B cell (primary cell): ENCODE results near the gene AMD1. TPM values are rescaled to one million over a fixed set of nuclear protein-coding genes. Genes with fewer than 3 reads are reported as not detected.
A peak's percentile ranks its signal among the peaks of the same experiment; 100 is the strongest.

Source experiments
- ATAC-seq: fragments of 200-7000 bp; cut with Tn5 transposase; one replicate; pipeline ENCODE4 v1.10.0; 2021; ENCODE audit warnings: low read depth, mild to moderate bottlenecking, moderate number of reproducible peaks, moderate library complexity
- CTCF ChIA-PET: fragments of 350-600 bp; sonication (Branson Sonifier 250); formaldehyde crosslinking; loops from one replicate; lab custom pipeline; 2021; ENCODE audit warnings: antibody characterized with exemption, inconsistent platforms; lab: Charles Lee
- POLR2A ChIA-PET: fragments of 350-600 bp; sonication (Branson Sonifier 250); formaldehyde crosslinking; loops from one replicate; lab custom pipeline; 2021; ENCODE audit warnings: antibody characterized with exemption; lab: Charles Lee
- DNase-seq: peaks from one replicate; pipeline ENCODE4 v3.0.0; 2013
- H2AFZ ChIP-seq: 2 replicates; pipeline ENCODE4 v1.6.1; 2012; ENCODE audit warnings: mild to moderate bottlenecking, low read depth, low read length; ENCODE audit not compliant: insufficient read depth, poor library complexity, severe bottlenecking
- H3K27ac ChIP-seq, 2 donors: 1 replicate in 1 of 2; 2 replicates in 1 of 2; pipeline ENCODE4 v1.5.1; 2012 to 2013; ENCODE audit warnings: low read length in 2 of 2, mild to moderate bottlenecking in 2 of 2, moderate library complexity in 1 of 2
- H3K27me3 ChIP-seq, 4 experiments: fragments of 200-600 bp in 1 of 4; sonication (generic) in 1 of 4; replicated peaks in 1 of 4; 1 replicate in 2 of 4; 2 replicates in 2 of 4; pipeline versions ENCODE4 v1.6.1 to v1.7.0; 2013 to 2016; ENCODE audit warnings: low read length in 3 of 4, mild to moderate bottlenecking in 2 of 4, mixed read lengths in 1 of 4, moderate library complexity in 1 of 4; ENCODE audit not compliant: insufficient read depth in 4 of 4, control insufficient read depth in 3 of 4; ENCODE audit errors: control extremely low read depth in 1 of 4
- H3K36me3 ChIP-seq, 2 experiments: replicated peaks in 1 of 2; 1 replicate in 1 of 2; 2 replicates in 1 of 2; pipeline versions ENCODE4 v1.6.1 to v1.7.1; 2013; ENCODE audit warnings: low read length in 1 of 2; ENCODE audit not compliant: insufficient read depth in 2 of 2, control insufficient read depth in 1 of 2; ENCODE audit errors: control extremely low read depth in 1 of 2, extremely low read depth in 1 of 2
- H3K4me1 ChIP-seq, 2 donors: fragments of 200-600 bp in 1 of 2; sonication (generic) in 1 of 2; 1 replicate in 1 of 2; 2 replicates in 1 of 2; pipeline versions ENCODE4 v1.5.1 to v1.6.1; 2013 to 2017; ENCODE audit warnings: low read length in 2 of 2; ENCODE audit not compliant: control insufficient read depth in 2 of 2, insufficient read depth in 2 of 2
- H3K4me2 ChIP-seq: replicated peaks from 2 replicates; pipeline ENCODE3; 2012; ENCODE audit warnings: mild to moderate bottlenecking, low read depth, low read length; ENCODE audit not compliant: poor library complexity, severe bottlenecking
- H3K4me3 ChIP-seq, 5 experiments: fragments of 200-600 bp in 1 of 5; sonication (generic) in 1 of 5; 1 replicate in 3 of 5; 2 replicates in 2 of 5; pipeline versions ENCODE4 v1.5.1 to v1.7.0; 2011 to 2016; ENCODE audit warnings: low read length in 4 of 5, mild to moderate bottlenecking in 4 of 5, low read depth in 2 of 5, control low read depth in 1 of 5, moderate library complexity in 1 of 5; ENCODE audit not compliant: insufficient read depth in 1 of 5; ENCODE audit errors: control extremely low read depth in 1 of 5, extremely low read depth in 1 of 5
- H3K79me2 ChIP-seq: fragments of 200-600 bp; sonication (generic); one replicate; pipeline ENCODE4 v1.6.0; 2016; ENCODE audit warnings: low read length; ENCODE audit not compliant: control insufficient read depth, insufficient read depth
- H3K9ac ChIP-seq: fragments of 200-600 bp; sonication (generic); 2 replicates; pipeline ENCODE4 v1.6.1; 2017; ENCODE audit warnings: mild to moderate bottlenecking, low read length, moderate library complexity
- H3K9me3 ChIP-seq, 3 donors: one replicate each; pipeline versions ENCODE4 v1.6.1 to v1.7.1; 2013; ENCODE audit warnings: low read length in 2 of 3; ENCODE audit not compliant: control insufficient read depth in 2 of 3, insufficient read depth in 1 of 3; ENCODE audit errors: control extremely low read depth in 1 of 3
- H4K20me1 ChIP-seq: 2 replicates; pipeline ENCODE4 v1.6.0; 2012; ENCODE audit warnings: mild to moderate bottlenecking, low read length; ENCODE audit not compliant: insufficient read depth, control insufficient read depth, poor library complexity, severe bottlenecking
- H3K27ac Mint-ChIP-seq: one replicate; pipeline ENCODE4 v1.8.0; 2021; ENCODE audit warnings: mixed read lengths
- H3K27me3 Mint-ChIP-seq: one replicate; pipeline ENCODE4 v1.8.0; 2021; ENCODE audit warnings: mixed read lengths
- H3K4me1 Mint-ChIP-seq: one replicate; pipeline ENCODE4 v1.8.0; 2021; ENCODE audit warnings: mixed read lengths
- H3K4me3 Mint-ChIP-seq: one replicate; pipeline ENCODE4 v1.8.0; 2021; ENCODE audit warnings: mixed read lengths
- H3K9me3 Mint-ChIP-seq: one replicate; pipeline ENCODE4 v1.8.0; 2022; ENCODE audit warnings: mixed read lengths; ENCODE audit not compliant: insufficient read depth
- CTCF ChIP-seq: fragments of 200-600 bp; IDR thresholded peaks from one replicate; pipeline ENCODE4 v1.8.0; 2022; ENCODE audit warnings: antibody characterized with exemption, mild to moderate bottlenecking
- EZH2 ChIP-seq: IDR thresholded peaks from 2 replicates; pipeline ENCODE4 v1.6.1; 2012; ENCODE audit warnings: borderline replicate concordance, low read depth, mild to moderate bottlenecking, moderate library complexity, low read length; ENCODE audit not compliant: insufficient read depth, poor library complexity, severe bottlenecking
- WGBS: methylation state at CpG from one replicate; pipeline ENCODE4 v1.1.5; 2013; ENCODE audit warnings: missing lambda C conversion rate; ENCODE audit not compliant: insufficient coverage; 5-methylcytosine and 5-hydroxymethylcytosine counted together
- intact Hi-C: fragments of 100-400 bp; cut with micrococcal nuclease; formaldehyde crosslinking; loops from one replicate; pipeline ENCODE4 v1.10.0; 2022
- polyA minus RNA-seq: library from RNA; depleted of rRNA, polyadenylated mRNA; stranded (reverse); fragments of >200 nt; gene quantifications from 2 replicates; pipeline ENCODE4 v1.2.3, GENCODE V29; 2012
- polyA plus RNA-seq: library from polyadenylated mRNA; depleted of rRNA; stranded (reverse); fragments of >200 nt; gene quantifications from 2 replicates; pipeline ENCODE4 v1.2.3, GENCODE V29; 2012
- total RNA-seq, 2 donors: library from RNA; stranded (reverse); fragments of 120-200 nt in 1 of 2; gene quantifications; 1 replicate in 1 of 2; 2 replicates in 1 of 2; pipeline versions ENCODE4 v1.2.3 to v1.2.4, GENCODE V29; 2013 to 2022

The AMD1 gene
- total RNA-seq (49.3 and 49.8 TPM in 2 replicates), polyA plus RNA-seq (56.8 and 88.9 TPM in 2 replicates), polyA minus RNA-seq (39.4 and 58.8 TPM in 2 replicates)
- total RNA-seq (2013), result 88.0 TPM

- Mint-ChIP-seq H3K9me3 (no peaks in the 10 kb centered on the region), H3K4me1 (peaks cover 40% of the 10 kb centered on the region), H3K27me3 (no peaks in the 10 kb centered on the region), H3K4me3 (peak within 1 kb of the TSS; percentile 100), H3K27ac (peak within 1 kb of the TSS; percentile 100)
- peaks cover 27% of the 10 kb centered on the region for H4K20me1 ChIP-seq
- no peaks in the 10 kb centered on the region for H3K9me3 ChIP-seq
- peak within 1 kb of the TSS; percentile 95 for H2AFZ ChIP-seq
- H3K27me3 ChIP-seq, result no peaks in the 10 kb centered on the region
- peak within 1 kb of the TSS; percentile 79 for H3K4me2 ChIP-seq
- H3K4me3 ChIP-seq, result peak within 1 kb of the TSS; percentile 78 to 96 (median 93)
- H3K27ac ChIP-seq, result peak within 1 kb of the TSS; percentile 80 to 88
- TF ChIP-seq CTCF, result no peak
- no peak for TF ChIP-seq EZH2
- WGBS, result under 1% methylated on average over 59 of the region's 59 CpGs
- peak; percentile 77 for ATAC-seq
- ChIA-PET POLR2A (interaction anchor here (0.5 to 4.8 kb wide), 16 partner anchors 8 to 1182 kb away, joined by 3 to 99 read pairs (median 5); partner anchors contain the start of genes CDK19 and GTF3C6), CTCF (interaction anchor here (0.5 to 4.9 kb wide), 11 partner anchors 49 to 1417 kb away, joined by 3 to 36 read pairs (median 3); partner anchors contain the start of genes CDK19 and GTF3C6)
- H3K9ac ChIP-seq, result peak within 1 kb of the TSS; percentile 84
- H3K36me3 ChIP-seq, result no peaks in the 10 kb centered on the region
- peaks cover 30 to 34% of the 10 kb centered on the region in 2 donors for H3K4me1 ChIP-seq
- DNase-seq, result peak; percentile 98
- peaks cover 51% of the 10 kb centered on the region for H3K79me2 ChIP-seq
- intact Hi-C loops, result loop anchor here (1.0 to 10.0 kb wide), 9 partner anchors 15 to 1419 kb away; partner anchors contain the start of genes AK9, CDK19, FIG4 and FYN
Measured at GRCh38 chr6:110873981-110874879, at the start of gene AMD1. Gene AMD1 (plus strand): TSS chr6:110874785. CDS start chr6:110875106, 321 bp downstream.
